ENCODE measurements around the gene ECM1.

ECM1 gene

DNA sequence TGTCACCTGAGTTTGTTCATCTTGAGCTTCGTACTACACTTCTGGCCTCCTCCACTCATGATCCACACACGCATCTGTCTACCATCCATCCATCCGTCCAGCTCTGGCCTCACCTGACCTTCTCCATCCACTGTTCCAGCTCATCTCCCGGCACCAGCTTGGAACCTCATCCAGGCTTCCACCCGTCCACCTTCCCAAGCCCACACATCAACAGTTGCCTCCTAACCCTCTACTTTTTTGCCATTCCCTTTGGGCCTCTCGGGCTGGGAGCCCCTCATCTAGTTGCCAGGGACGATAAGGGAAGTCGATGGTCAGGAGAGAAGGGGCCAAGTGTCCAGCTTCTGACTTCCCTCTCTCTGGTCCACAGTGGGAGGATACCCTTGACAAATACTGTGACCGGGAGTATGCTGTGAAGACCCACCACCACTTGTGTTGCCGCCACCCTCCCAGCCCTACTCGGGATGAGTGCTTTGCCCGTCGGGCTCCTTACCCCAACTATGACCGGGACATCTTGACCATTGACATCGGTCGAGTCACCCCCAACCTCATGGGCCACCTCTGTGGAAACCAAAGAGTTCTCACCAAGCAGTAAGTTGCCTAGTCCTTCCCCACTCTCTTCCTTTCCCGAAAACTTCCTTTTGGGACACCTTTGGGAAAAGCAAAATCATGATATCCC, 4.2 kb downstream of the ECM1 start:
- no peak for DNase-seq (ENCODE audit: low read depth in 3 of 3, low spot score in 1 of 3)

- DNase-seq (ENCODE audit: low read depth in 3 of 3, low spot score in 1 of 3), result no peak
These were observed 4.9 kb downstream of the ECM1 start for GRCh38 chr1:150512846-150513245.

GRCh38 chr1:150513351-150513791, 5.5 kb downstream of the ECM1 start:
- DNase-seq (ENCODE audit: low read depth in 3 of 3, low spot score in 1 of 3), result no peak

GRCh38 chr1:150514260-150514659, 6.4 kb downstream of the ECM1 start:
- DNase-seq (ENCODE audit: low read depth in 3 of 3, low spot score in 1 of 3), result no peak

GRCh38 chr1:150514913-150515327, 7.0 kb downstream of the ECM1 start:
- no peak for DNase-seq (ENCODE audit: low read depth in 3 of 3, low spot score in 1 of 3)

- peak; percentile 81 to 83 (median 82) for DNase-seq (ENCODE audit: low read depth in 3 of 3, low spot score in 1 of 3)
These were observed 7.6 kb downstream of the ECM1 start, which contains the start of gene FALEC for GRCh38 chr1:150515328-150516049. TSS of gene FALEC (plus strand) at chr1:150515752.

GRCh38 chr1:150516050-150516591, 8.2 kb downstream of the ECM1 start:
- no peak for DNase-seq (ENCODE audit: low read depth in 3 of 3, low spot score in 1 of 3)

- no peak for DNase-seq (ENCODE audit: low read depth in 3 of 3, low spot score in 1 of 3)
These were observed 8.7 kb downstream of the ECM1 start for GRCh38 chr1:150516616-150517015.

DNA sequence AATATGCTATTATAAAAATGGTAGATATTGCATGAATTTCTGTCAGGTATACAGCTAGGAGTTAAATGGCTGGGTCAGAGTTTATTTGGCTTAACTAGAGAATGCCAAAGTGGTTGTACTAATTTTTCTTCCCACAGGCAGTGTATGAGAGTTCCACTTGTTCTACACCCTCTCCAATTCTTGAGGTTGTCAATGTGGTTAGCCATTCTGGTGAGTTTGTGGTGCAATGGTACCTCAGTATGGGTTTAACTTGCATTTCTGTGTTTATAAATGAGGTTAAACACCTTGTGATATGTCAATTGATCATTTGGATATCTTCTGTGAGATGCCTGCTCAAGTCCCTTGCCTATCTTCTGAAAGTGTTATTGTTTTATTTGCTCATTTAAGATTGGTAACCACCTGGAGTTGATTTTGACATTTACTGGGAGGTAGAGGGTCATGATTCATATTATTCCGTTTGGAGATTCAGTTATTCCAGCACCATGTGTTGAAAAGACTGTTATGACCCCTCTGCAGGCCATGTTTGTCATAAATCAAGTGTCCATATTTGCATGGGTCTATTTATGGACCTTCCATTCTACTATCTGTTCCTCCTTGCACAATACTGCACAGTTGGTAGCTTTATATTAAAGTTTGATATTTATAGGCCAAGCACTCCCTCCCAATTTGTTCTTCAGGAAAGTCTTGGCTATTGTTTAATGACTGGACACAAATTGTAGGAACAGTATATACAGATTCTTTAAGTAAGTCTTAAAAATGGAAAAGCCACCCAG, 13.5 kb downstream of the ECM1 start:
- DNase-seq (ENCODE audit: low read depth in 3 of 3, low spot score in 1 of 3), result no peak

GRCh38 chr1:150525348-150525747, 17.4 kb downstream of the ECM1 start:
- DNase-seq (ENCODE audit: low read depth in 3 of 3, low spot score in 1 of 3), result no peak

DNA sequence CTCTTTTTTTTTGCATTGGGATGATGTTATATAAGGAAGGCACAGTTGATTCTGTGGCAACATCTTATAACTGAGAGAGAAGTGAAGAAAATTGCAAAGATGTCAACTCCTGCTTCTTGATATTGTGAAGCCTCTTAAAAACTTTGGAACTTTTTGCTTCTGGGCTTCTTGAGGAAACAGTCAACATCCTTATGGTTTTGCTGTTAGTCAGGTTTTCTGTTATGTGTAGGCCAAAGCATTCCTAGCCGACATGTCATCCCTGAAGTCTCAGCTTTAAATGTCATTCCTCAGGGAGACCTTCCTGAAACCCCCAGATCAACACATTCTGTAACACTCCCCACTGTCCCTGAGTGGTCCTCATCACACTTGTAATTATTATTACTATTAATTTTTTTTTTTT, 20.3 kb downstream of the ECM1 start:
- DNase-seq (ENCODE audit: low read depth in 3 of 3, low spot score in 1 of 3), result no peak

DNA sequence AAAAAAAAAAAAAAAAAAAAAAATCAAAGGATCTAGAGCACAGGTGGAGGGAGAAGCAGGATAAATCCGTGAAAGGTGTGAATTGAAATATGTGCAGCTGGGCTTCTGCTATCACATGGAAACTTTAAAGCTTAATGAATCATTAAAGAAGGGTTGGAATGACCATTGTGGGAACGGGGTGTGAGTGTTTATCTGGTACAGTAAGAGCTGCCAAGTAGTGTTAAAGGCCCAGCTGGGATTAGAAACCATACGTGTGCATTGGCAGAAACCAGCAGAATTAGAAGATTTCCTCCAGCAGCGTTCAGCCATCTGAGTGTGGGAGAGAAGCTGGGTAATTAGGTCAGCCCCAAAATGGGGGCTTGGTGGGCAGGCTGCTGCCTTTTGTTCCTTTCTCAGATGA, 21.1 kb downstream of the ECM1 start:
- DNase-seq (ENCODE audit: low read depth in 3 of 3, low spot score in 1 of 3), result no peak

DNA sequence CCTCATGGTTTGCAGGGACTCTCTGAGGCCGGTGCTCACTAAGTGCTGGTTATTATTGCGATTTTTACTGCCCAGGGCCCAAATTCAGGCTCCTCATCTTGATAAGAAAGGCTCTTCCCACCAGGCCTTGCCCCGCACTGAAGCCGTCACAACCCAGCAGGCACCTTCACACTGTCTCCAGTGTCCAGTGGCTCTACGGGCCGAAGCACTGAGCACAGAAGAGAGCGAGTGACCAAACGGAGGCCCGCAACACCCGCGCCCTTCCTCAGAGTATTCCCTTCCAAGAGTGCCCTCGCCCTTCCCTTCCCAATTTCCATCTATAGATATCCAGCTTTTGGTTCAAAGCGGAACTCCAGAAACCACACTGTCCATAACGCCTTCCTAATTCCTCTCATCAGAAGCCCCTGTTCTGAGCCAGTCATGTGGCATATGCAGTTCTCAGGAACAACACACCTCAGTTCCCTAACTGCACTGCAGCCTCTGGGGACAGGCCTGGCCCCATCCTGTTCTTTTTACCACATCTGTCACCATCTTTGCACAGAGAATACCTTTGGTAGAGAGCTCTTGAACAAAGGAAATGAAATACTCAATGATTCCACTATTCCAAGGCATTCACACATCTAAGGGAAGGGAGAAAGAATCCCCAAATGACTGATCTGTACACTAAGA, 22.7 kb downstream of the ECM1 start:
- no peak for DNase-seq (ENCODE audit: low read depth in 3 of 3, low spot score in 1 of 3)

GRCh38 chr1:150532860-150533259, 25.0 kb downstream of the ECM1 start:
- no peak for DNase-seq (ENCODE audit: low read depth in 3 of 3, low spot score in 1 of 3)

DNA sequence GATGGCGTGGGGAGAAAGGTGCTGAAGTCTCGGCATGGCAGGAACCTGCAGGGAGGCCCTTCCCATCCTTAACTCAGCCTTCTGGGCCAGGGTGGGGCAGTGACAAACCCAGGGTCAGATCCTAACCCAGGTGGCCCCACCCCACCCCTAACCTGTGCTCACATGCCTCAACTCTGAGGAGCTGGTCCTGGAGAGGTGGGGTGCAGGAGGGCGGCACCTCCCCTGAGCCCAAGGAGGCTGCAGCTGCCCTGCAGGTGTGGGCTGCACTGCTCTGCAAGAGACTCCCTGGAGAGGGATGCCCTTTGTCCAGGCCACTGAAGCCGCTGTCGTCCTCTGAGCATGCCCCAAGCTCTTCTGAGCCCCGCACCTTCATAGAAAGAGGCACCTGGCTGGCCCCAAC, 26.1 kb downstream of the ECM1 start:
- no peak for DNase-seq (ENCODE audit: low read depth in 3 of 3, low spot score in 1 of 3)

GRCh38 chr1:150535511-150536287, 27.8 kb downstream of the ECM1 start:
- no peak for DNase-seq (ENCODE audit: low read depth in 3 of 3, low spot score in 1 of 3)

DNA sequence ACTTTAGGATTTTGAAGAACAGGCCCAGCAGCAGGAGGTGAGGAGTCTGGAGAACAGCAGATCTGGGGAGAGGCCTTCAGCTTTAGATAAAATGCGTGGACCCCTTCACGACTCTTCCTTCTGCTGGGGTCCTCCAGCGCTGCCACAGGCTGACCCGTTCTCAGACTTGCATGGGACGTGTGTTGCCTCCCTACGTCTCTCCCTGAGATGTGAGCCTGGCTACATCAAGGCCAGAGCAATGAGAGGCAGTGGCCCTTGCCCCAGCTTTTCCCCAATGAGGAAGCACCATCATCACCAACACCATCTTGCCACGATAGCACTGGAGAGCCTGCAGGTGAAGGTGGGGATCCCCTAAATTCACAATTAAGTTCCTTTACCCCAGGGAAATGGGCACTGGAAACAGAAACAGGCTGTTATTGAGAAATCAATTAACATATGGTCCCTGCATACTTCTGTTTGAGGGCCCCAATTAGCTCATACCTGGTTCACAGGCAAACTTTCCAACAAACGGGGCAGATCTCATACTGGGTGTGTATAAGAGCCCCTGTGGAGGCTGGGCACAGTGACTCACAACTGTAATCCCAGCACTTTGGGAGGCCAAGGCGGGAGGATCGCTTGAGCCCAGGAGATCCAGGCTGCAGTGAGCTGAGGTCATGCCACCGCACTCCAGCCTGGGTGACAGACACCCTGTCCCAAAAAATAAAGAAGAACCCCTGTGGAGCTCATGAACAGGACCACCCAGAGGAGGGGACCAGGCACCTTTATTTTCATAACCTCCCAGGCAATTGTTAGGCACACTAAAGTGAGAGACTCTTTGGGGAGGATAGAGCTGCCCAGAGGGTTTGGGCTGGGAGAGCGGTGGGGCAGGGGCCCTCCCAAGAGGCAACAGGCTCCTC, 29.2 kb downstream of the ECM1 start:
- no peak for DNase-seq (ENCODE audit: low read depth in 3 of 3, low spot score in 1 of 3)

DNA sequence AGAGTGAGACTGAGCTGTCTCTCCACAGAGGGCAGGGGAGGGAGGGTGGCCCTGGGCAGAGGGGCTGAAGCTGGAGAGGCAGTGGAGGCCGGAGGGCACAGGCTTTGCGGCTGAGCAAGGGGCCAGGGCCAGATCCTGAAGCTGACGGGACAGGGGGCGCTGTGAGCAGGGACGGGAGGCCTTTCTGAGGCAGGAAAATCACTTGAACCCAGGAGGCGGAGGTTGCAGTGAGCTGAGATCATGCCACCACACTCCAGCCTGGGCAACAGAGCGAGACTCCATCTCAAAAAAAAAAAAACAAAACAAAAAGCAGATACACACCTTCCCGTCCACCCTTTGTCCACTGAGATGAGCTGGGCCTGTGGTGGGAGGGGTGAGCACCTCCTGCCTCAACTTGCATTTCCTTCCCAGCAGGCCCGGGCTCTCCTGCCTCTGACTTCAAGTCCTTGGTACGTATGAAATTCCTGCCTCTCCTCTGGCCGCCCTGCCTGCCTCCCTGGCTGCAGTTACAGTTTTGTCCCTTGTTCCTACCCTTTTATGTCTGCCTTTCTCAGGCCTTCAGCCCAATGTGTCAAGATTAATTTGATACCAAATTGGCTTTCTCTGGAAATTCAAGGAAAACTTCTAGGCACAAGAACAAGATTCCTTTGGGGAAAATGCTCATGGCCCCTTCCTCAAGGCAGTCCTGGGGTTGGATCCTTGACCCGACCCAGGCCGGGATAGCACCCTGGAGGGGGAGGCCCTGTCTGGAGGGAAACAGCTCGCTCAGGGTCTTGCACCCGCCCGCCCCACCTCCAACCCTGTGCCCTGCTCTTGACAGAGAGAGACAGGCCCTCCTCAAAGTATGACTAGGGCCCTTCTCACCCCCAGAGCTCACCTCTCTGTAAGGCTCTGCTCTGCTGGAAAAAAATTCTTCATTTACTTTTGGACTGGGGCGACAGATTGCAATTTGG, 30.1 kb downstream of the ECM1 start:
- no peak for DNase-seq (ENCODE audit: low read depth in 3 of 3, low spot score in 1 of 3)
